ENCODE data around the gene PFKM.

PFKM gene
- long read RNA-seq, transcript PFKM-203 (23 exons, 3,224 nt): major isoform, 50 of 84 reads
- long read RNA-seq, partial matches to known transcripts: 3 of 84 reads
- long read RNA-seq, other reads (novel, unspliced or antisense): 30 of 84 reads

DNA sequence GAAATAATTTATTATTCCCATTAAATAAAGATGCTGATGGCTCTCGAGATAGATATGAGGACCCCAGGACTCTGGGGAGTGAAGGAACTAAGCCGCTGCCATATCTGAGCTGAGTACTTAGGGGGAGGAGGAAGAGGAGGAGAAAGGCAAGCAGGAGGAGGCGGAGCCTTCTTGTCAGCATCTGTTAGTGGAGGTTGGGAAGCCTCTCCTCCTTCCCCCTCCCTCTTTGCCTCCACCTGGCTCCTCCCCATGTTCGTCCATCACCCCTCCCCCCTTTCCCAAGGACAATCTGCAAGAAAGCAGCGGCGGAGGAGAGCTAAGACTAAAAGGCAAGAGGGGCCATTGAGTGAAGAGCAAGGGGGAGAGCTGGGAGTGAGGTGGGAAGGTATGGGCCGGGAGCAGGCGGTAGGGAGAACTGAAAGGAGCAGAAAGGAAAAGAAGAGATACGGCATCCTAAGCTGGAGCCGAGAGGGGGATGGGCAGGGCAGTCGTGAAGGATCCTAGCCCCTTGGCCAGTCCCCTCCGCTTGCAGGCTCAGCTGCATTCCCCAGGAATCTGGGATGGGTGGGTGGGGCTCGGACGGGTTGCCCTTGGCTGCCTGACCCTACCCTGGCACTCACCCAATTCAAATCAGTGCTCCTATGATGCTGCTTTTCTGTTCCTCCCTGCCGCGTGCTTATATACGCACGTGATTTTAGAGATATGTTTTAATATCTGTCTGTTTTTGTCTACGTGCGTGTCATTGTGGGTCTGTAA lies at the start of gene PFKM:
TSS of gene PFKM (plus strand) at position 287 of the 756 bp plus-strand sequence. CDS start 3,411 bp downstream, outside the sequence.
- H3K27ac ChIP-seq (replicated peaks): no peak within 1 kb of the TSS
- TF ChIP-seq GABPA (IDR thresholded peaks at IDR 0.05; ENCODE audit: low read depth) (no peak), SPI1 (IDR thresholded peaks at IDR 0.05; ENCODE audit: borderline replicate concordance, low read depth) (no peak)
- TF ChIP-seq, protein P1, sequence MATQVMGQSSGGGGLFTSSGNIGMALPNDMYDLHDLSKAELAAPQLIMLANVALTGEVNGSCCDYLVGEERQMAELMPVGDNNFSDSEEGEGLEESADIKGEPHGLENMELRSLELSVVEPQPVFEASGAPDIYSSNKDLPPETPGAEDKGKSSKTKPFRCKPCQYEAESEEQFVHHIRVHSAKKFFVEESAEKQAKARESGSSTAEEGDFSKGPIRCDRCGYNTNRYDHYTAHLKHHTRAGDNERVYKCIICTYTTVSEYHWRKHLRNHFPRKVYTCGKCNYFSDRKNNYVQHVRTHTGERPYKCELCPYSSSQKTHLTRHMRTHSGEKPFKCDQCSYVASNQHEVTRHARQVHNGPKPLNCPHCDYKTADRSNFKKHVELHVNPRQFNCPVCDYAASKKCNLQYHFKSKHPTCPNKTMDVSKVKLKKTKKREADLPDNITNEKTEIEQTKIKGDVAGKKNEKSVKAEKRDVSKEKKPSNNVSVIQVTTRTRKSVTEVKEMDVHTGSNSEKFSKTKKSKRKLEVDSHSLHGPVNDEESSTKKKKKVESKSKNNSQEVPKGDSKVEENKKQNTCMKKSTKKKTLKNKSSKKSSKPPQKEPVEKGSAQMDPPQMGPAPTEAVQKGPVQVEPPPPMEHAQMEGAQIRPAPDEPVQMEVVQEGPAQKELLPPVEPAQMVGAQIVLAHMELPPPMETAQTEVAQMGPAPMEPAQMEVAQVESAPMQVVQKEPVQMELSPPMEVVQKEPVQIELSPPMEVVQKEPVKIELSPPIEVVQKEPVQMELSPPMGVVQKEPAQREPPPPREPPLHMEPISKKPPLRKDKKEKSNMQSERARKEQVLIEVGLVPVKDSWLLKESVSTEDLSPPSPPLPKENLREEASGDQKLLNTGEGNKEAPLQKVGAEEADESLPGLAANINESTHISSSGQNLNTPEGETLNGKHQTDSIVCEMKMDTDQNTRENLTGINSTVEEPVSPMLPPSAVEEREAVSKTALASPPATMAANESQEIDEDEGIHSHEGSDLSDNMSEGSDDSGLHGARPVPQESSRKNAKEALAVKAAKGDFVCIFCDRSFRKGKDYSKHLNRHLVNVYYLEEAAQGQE (IDR thresholded peaks at IDR 0.05; ENCODE audit: insufficient replicate concordance, low read depth): no peak
- TF ChIP-seq, protein P2, sequence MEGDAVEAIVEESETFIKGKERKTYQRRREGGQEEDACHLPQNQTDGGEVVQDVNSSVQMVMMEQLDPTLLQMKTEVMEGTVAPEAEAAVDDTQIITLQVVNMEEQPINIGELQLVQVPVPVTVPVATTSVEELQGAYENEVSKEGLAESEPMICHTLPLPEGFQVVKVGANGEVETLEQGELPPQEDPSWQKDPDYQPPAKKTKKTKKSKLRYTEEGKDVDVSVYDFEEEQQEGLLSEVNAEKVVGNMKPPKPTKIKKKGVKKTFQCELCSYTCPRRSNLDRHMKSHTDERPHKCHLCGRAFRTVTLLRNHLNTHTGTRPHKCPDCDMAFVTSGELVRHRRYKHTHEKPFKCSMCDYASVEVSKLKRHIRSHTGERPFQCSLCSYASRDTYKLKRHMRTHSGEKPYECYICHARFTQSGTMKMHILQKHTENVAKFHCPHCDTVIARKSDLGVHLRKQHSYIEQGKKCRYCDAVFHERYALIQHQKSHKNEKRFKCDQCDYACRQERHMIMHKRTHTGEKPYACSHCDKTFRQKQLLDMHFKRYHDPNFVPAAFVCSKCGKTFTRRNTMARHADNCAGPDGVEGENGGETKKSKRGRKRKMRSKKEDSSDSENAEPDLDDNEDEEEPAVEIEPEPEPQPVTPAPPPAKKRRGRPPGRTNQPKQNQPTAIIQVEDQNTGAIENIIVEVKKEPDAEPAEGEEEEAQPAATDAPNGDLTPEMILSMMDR (IDR thresholded peaks at IDR 0.05; ENCODE audit: insufficient read depth, low read length): no peak
- DNase-seq (ENCODE audit: low read depth in 1 of 2, low spot score in 1 of 2): peak; percentile 40 to 66
- H3K4me3 ChIP-seq (replicated peaks; ENCODE audit: insufficient read depth, low read length): peak within 1 kb of the TSS; percentile 66
- H3K27me3 ChIP-seq (ENCODE audit: insufficient read depth, poor library complexity, severe bottlenecking): peaks cover 30% of the 10 kb centered on the region

GRCh38 chr12:48070033-48070432 lies 49.1 kb upstream of the PFKM start:
- no peak overlapping the region for H3K4me3 ChIP-seq (replicated peaks; ENCODE audit: insufficient read depth, low read length)
- no peak for DNase-seq (ENCODE audit: low read depth in 1 of 2, low spot score in 1 of 2)
- no peak overlapping the region for H3K27ac ChIP-seq (replicated peaks)
- TF ChIP-seq POLR2AphosphoS5 (IDR thresholded peaks at IDR 0.05; ENCODE audit: low read depth): no peak
- H3K27me3 ChIP-seq (ENCODE audit: insufficient read depth, poor library complexity, severe bottlenecking): no peaks in the 10 kb centered on the region

- TF ChIP-seq, protein P1 (IDR thresholded peaks at IDR 0.05; ENCODE audit: insufficient replicate concordance, low read depth): no peak
- no peak for TF ChIP-seq GABPA (IDR thresholded peaks at IDR 0.05; ENCODE audit: low read depth)
- DNase-seq (ENCODE audit: low read depth in 1 of 2, low spot score in 1 of 2): no peak
- H3K4me3 ChIP-seq (replicated peaks; ENCODE audit: insufficient read depth, low read length): no peak overlapping the region
- no peaks in the 10 kb centered on the region for H3K27me3 ChIP-seq (ENCODE audit: insufficient read depth, poor library complexity, severe bottlenecking)
- no peak overlapping the region for H3K27ac ChIP-seq (replicated peaks)
Measured at GRCh38 chr12:48070731-48071130, 48.4 kb upstream of the PFKM start.

- no peak for DNase-seq (ENCODE audit: low read depth in 1 of 2, low spot score in 1 of 2)
- Histone ChIP-seq H3K27ac (replicated peaks) (no peak overlapping the region), H3K27me3 (ENCODE audit: insufficient read depth, poor library complexity, severe bottlenecking) (no peaks in the 10 kb centered on the region), H3K4me3 (replicated peaks; ENCODE audit: insufficient read depth, low read length) (no peak overlapping the region)
- no peak for TF ChIP-seq SPI1 (IDR thresholded peaks at IDR 0.05; ENCODE audit: borderline replicate concordance, low read depth)
- TF ChIP-seq GABPA (IDR thresholded peaks at IDR 0.05; ENCODE audit: low read depth): no peak
- TF ChIP-seq, protein P1 (IDR thresholded peaks at IDR 0.05; ENCODE audit: insufficient replicate concordance, low read depth): no peak
- no peak for TF ChIP-seq POLR2AphosphoS5 (IDR thresholded peaks at IDR 0.05; ENCODE audit: low read depth)
- TF ChIP-seq, protein P2 (IDR thresholded peaks at IDR 0.05; ENCODE audit: insufficient read depth, low read length): no peak
Measured at GRCh38 chr12:48071808-48072207, 47.4 kb upstream of the PFKM start.
